Stimulated activated CD4-positive, alpha-beta T cell treated with anti-CD3 and anti-CD28 coated beads, Interleukin-1b, Interleukin-23, amount 100 ng/mL, for 4 hours (primary cell): ENCODE measurements around the gene ADARB1.
"Not testable (repeated sequence)": the region's sequence is repeated elsewhere in the genome, so short reads cannot be mapped to it uniquely, and the experiment has no call there.

Experiments used
- DNase-seq, 2 donors: peaks; one replicate each; pipeline ENCODE4 v3.0.0-alpha.2; 2020; ENCODE audit warnings: low read depth in 2 of 2

Gene ADARB1, protein sequence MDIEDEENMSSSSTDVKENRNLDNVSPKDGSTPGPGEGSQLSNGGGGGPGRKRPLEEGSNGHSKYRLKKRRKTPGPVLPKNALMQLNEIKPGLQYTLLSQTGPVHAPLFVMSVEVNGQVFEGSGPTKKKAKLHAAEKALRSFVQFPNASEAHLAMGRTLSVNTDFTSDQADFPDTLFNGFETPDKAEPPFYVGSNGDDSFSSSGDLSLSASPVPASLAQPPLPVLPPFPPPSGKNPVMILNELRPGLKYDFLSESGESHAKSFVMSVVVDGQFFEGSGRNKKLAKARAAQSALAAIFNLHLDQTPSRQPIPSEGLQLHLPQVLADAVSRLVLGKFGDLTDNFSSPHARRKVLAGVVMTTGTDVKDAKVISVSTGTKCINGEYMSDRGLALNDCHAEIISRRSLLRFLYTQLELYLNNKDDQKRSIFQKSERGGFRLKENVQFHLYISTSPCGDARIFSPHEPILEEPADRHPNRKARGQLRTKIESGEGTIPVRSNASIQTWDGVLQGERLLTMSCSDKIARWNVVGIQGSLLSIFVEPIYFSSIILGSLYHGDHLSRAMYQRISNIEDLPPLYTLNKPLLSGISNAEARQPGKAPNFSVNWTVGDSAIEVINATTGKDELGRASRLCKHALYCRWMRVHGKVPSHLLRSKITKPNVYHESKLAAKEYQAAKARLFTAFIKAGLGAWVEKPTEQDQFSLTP

DNA sequence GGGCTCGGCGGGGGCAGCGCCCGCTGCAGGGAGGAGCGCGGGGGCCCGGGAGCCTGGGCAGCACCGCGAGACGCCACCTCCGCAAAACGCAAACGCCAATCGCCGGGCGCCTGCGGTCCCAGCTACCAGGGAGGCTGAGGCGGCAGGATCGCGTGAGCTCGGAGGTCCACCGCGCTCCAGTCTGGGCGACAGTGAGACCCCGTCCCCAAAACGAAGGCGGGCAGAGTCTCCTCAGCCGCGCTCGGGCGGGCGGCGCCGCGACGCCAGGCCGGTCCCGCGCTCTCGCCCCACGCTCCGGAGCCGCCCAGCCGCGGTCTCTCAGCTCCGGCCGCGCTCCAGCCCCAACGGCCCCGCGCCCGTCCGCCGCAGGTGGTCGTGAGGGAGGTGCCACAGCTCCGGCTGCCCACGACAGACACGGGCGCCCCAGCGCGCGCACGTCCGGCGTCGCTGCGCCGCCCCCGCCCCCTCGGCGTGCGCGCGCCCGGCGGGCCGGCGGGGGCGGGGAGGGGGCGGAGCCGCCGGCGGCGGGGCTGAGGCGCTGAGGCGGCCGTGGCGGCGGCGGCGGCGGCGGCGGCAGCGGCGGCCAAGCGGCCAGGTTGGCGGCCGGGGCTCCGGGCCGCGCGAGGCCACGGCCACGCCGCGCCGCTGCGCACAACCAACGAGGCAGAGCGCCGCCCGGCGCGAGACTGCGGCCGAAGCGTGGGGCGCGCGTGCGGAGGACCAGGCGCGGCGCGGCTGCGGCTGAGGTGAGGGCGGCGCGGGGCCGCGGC, at the start of gene ADARB1:
Gene ADARB1 (plus strand): TSS at position 533 of the 770 bp plus-strand sequence. CDS start 97,077 bp downstream, outside the sequence.
- peak; percentile 51 to 67 for DNase-seq

DNA sequence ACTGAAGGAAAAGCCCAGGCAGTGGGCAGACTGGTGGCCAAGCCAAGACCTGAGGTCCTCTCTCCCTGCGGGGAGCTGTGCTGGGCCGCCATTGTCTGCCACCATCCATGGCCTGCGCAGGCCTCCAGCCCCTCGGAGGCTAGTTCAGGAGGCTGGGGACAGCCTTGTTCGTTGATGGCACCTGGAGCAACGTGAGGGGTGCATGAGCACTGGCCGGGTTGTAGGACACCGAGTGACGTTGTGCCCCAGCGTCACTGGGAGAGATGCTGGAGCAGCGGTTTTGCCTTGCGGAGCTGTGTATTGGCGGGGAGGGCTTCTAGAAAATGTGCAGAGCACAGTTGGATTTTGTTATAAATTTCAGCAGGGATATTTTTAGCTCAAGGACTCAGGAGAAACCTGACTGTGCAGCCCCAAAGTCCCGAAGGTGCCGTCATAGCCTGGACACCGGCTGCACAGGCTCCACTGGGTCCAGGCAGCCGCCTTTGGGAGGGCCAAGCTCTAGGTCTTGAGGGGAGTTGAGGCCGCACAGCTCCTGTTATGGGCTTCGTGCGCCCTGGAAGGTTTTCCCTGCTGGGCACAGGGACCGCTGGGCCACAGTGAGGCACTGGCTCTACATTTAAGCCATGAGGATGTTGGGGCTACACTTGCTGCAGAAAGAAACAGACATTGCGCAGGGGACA, 48.2 kb upstream of the ADARB1 start:
- no peak for DNase-seq

DNA sequence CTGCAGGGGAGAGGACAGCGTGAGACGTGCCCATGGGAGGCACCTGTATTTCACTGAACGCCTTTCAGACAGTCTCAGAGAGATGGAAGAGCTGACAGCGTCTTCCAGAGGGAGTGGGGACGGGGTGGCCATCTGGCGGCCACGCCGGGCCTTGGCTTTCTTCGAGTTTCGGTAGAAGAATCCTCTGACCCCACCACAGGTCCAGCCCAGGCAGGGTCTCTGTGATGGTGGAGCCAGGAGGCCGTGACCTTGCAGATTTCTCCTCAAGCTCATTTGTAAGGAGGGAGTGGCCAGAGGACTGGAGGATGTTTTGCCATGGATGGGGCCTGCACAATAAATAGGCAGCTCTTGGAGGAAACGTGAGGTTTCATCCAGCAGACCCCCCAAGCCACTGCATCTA, 47.6 kb upstream of the ADARB1 start:
- no peak for DNase-seq

DNA sequence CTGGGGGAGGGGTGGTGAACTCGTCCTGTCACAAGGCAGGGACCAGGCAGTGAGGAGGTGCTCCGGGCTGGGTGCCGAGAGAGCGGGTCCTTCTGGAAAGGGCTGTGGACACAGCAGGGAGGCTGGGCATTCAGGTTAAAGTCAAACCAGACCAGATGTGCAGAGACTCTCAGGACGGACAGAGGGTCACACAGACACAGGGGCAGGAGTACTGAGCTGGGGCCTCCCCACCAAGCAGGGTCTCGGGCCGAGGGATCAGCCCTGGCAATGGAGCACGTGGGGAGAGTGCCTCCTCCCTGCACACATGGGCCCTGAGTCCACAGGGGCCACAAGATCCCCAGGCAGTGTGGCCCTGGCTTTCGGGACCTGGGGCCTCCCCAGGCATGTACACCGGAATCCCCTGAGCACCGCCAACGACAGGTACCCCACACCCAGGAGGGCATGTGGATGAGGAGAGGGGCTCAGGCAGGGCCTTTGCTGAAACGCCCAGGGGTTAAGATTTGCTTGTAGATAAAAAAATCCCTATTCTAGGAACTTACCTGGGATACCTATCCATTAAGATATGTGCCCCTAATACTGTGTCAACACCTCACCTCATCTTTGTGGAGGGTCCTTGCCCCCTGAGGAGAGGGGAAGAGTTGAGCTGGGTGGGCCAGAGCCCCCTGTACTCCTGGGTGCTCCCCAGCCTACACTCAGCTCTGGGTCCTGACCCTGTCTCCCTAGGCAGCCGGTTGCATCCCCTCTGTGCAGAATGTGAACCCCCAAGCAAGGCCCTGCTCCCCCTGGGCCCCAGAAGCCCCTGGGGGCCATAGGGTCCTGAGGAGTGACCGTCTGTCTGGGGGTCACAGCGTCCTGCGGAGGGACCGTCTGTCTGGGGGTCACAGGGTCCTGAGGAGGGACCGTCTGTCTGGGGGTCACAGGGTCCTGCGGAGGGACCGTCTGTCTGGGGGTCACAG, 46.9 kb upstream of the ADARB1 start:
- DNase-seq = no peak

DNA sequence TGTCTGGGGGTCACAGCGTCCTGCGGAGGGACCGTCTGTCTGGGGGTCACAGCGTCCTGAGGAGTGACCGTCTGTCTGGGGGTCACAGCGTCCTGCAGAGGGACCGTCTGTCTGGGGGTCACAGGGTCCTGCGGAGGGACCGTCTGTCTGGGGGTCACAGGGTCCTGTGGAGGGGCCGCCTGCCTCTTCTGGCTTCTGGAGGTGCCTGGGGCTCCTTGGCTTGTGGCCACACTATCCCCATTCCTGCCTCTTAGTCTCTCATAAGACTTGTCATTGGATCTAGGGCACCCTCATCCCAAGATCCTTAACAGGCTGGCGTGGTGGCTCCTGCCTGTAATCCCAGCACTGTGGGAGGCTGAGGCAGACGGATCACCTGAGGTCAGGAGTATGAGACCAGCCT, 45.7 kb upstream of the ADARB1 start:
- not testable (repeated sequence) for DNase-seq

DNA sequence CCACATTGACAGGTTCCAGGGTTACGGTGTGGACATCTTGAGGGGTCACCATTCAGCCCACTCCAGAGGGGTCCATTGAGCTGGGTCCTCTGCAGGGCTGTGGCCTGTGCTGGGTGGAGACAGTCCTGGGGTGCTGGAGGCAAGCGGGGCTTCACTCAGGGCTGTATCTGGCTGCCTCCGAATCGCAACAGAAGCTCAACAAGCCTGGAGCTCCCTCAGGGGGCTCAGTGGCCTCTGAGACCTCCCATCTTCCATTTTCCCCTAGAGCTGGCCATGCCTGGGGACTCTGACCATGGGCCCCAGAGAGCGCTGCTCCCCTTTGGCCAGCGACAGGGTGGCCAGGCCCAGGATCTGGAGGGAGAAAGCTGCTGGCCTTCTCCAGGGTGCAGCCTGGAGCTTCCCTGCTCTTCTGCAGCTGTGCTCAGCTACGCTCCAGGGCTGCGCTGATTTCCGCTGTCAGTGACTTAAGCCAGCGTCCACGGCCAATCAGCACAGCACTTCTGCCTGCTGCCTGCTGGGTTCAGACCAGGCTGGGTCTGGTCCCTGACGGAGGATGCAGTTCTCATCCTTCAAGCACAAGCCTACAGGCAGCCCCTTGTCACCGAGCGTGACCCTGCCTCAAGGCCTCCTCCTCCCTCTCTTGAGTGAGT, 45.0 kb upstream of the ADARB1 start:
- DNase-seq = no peak

DNA sequence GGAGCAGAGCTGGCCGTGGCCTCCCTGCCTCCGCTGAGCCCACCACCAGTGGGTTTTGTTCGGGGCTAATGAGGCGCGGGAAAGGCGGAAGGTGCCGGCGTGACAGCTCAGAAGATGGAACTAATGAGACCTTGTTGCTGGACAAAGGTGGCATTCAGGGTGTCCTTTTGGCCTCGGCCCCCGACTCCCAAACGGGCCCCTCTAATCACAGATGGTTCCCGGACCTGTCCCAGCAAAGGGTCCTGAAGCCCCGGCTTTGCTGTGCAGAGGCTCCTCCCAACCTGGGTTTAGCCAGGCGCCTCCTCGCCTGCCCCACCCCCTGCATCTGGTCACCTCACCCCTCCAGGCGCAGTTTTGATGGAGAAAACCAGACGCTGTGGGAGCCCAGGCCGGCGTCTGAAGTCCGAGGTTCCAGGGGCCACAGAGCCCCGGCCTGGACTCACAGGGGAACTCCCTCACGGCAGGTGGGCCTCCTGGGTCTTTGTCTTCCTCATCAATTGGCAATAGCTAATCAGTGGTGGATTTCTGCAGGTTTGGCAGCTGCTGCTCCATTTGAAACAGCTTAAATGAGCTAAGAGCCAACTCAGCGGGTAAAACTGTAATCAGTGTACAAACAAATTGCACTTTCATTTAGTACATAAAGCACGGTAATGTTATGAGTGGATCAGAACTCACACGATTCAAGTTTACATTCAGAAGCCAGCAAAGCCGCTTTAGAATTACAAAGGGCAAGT, 44.3 kb upstream of the ADARB1 start:
- DNase-seq = no peak

DNA sequence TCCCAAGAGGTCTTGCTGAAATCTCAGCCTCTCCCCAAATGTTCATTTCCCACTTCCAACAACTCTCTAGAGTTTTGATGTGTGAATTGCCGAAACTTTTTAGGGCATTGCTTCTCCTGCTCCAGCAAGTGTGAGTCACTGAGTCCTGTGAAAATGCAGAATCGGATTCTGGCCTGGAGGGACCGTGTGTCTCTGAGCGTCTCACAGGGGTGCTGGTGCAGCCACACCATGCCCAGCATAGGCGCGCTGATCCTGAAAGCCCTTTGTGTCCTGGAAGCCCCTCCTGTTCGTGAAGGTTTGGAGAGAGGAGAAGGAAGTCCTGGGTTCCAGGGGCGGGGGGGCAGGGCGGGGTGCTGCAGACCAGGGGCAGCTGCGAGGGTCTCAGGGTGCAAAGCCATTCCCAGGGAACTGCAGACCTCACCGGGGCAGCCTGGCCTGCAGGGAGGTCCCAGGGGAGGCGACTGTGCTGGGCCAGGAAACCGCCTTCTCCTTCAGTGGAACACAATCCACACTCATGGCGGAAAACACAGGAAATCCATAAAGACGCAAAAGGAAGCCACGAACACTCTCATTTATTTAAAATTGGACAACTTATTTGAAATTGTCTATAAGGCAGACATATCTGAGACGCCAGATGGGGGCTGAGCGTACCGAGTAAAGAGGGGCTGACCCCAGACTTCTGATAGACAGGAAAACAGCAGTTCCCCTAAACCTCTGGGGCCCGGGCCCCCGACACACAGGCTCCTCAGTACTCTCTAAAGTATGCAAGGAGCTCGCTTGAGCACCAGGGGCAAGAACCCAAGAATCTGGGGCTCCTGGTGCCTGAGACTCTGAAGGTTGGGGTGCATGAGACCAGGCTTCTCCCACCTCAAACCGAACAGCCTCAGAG, 43.5 kb upstream of the ADARB1 start:
- DNase-seq = no peak

DNA sequence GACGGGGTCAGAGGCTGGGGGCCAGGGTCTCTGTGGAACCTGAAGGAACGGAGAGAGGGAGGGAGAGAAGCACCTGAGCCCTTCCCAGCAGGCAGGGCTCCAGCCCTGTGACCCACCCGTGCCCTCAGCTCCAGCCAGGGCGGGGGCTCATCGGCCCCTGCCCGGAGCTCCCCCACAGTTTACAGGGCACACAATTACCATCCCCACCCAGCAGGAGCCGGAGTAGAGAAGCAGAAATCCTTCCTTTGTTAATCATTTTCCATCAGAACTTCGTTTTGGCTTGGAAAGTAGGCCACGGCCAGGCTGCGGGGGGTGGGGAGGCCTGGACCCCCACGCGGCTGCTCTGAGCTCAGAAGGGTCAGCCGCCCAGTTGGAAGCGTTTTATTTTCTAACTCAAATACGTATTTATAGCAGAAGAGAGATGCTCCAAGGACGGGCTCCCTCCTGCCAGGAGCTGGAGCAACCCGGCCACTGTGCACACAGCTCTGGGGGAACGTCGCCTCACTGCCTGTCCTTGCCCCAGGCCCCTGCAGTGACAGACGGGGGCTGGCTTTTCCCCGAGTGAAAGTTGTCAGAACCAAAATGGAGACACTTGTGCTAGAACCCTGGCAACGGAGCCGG, 42.7 kb upstream of the ADARB1 start:
- no peak for DNase-seq

DNA sequence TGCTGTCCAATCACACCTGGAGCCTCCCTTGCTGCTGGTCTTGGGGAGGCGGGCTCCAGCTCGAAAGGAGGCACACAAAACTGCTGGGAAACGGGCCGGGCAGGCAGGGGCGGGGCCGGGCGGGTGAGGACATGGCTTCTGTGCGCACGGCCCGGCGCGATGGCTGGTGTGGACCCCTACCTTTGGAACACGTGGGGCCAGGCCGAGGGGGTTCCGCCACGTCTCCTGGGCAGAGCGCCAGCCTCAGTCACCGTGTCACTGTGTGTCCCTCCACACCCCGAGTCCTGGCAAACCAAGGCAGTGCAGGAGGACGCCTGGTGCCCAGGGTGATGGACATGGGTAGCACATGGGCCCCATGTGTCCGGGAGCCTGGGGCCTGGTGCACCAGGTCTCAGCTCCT, 42.0 kb upstream of the ADARB1 start:
- DNase-seq = no peak

DNA sequence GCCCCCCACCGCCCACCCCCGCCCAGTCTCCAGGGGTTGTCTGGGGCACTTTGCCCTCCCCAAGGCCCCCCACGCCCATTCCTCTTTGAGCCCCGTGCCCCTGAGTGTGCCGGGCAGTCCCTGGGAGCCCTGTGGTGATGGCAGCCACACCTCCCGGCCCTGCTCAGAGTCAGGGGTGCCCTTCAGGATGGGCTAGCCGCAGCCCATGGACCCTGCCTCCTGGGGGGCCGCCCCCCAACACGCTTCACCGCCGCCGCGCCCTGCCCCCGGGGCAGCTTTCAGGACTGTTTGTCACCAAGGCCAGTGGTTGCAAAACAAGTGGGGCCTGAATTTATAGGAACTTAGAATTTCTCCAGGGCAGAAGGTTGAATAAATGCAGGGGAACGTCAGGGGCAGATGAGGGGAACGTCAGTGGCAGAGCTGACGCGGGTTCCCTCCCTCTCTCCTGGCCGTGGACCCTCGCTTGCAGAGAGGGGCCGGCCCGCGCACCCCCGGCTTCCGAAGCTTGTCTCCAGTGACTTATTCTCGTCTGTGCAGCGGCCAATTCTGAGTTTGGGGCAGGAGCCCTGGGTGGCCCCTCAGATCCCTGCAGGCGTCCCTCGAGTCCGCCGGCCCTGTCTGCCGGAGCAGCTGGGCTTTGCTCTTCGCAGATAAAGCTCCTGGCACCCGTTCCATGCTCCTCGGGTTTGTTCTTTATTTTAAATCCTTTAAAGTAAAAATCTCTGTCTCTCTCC, 41.2 kb upstream of the ADARB1 start:
- DNase-seq = no peak

DNA sequence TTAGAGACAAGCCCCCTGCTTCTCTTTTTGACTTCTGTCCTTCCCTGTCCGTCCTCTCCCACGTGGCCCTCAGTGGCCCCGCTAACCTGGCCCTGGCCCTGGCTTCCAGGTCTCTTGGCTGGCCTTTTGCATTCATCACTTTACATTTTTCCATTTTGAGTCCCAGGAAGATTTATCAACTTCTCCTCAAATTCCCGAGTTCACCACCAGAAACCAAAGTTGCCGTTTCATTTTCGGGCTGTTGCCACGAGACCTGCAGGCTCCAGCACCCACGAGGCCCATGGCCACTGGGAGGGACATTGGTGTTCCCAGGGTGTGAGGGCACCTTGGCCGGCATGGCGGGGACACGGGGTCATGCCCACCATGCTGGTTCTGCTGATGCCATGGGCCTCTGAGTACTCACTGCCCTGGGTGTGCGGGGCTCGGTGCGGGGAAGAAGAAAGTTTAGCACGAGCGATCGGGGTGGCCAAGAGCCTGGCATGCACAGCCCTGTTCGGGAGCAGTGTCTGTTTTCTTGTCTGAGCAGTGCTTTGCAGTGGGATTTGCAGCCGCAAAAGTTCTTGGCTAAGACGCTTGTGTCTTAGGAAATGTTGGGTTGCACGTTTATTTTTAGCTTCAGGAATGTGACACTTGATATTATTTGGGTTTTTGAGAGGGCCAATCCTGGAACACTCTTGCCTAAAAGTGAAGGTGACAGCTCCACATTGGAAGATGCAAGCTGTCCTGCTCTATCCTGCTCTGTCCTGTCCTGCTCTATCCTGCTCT, 40.4 kb upstream of the ADARB1 start:
- DNase-seq = no peak

DNA sequence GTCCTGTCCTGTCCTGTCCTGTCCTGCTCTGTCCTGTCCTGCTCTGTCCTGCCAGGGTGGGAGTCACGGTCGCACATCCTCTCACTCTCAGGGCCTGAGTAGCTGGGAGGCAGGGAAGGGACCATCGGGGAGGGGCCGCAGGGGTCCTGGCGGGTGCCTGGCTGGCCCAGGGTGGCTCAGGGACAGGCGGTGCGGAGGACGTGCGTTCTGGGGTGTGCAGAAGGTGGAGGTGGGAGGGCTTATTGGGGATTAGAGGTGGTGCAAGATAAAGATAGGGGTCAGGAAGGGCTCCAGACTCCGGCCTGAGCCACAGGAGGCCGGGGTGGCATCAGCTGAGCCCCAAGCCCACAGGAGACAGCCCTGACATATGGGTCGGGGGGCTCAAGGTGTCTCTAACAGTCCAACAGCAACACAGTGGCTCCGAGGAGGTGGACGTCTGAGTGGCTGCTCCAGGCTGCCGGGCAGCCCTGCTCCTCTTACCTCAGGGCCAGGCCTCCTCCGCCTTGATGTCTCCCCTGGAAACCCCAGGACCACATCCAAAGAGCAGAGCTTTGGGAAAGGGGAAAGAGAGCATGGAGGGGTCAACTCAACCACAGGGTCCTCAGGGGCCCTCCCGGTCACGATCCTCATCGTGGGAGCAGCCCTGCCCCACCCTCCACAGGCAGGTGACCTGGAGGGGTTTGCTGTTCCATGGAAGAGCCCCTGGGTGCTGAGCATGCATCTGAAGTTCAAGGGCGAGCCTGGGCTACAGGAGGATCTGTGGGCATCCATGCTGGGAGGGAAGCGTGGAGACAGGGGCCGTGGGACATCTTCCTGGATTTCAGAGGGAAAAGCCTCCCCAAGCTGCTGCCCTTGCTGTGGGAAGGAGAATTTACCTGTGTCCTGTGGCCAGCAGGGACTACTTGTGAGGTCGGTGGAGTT, 39.6 kb upstream of the ADARB1 start:
- no peak for DNase-seq

DNA sequence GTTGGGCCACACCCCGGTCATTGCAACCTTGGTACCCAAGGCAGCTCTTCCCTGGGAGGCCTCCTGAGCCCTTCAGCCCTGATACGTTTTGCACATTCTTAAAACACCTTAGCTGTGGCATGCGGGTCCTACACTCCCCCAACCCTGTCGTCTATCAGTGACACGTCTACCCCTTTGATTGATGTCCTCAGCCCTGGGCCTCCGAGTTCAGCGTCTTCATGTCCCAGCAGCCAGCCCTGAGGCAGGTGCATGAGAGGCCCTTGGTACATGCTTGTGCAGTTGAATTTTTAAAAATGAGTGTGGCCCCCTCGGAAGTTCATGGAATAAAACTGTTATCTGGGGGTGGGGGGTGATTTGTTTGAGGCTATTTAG, 38.9 kb upstream of the ADARB1 start:
- DNase-seq = no peak

DNA sequence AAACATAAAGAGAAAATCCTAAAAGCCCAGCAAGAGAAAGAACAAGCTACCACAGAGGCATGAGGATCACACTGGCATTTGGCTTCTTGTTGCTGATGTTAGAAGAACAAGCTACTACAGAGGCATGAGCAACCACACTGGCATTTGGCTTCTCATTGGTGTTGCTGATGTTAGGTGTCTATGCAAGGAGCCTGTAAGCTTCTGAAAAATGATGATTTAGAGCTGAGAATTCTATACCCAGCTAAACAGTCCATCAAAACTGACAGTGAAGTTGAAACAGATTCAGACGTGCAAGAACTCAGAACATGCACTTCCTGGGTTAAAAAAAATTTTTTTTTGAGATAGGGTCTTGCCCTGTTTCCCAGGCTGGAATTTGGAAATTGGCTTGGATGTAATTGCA, 37.8 kb upstream of the ADARB1 start:
- no peak for DNase-seq

DNA sequence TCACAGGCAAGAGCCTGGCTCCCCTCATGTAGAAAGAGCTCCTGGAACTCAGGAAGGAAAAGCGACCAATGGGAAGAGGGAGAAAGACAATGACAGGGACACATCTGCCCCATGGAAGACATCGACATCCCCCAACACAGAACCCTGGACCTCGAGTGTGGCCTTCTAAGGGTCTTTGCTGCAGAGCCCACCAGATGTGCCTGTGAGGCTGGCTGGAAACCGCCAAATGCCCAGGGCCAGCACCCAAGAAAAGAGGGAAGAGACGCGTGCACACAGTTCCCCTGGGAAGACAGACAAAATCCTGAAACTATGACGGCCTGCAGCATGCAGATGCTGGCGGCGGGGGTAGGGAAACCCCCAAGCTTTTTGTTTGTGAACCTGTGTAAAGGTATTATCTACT, 36.4 kb upstream of the ADARB1 start:
- no peak for DNase-seq
